ENCODE data around the gene STAT4. TPM values are rescaled to one million over a fixed set of nuclear protein-coding genes. Genes with fewer than 3 reads are reported as not detected.

The STAT4 gene
- total RNA-seq, 1 experiment from 2014 or later = 0.33 TPM

- no peak overlapping the region for H2AK5ac ChIP-seq (ENCODE audit: insufficient read length, low read length)
- H4K5ac ChIP-seq (ENCODE audit: insufficient read length, low read depth, low read length) = no peak overlapping the region
- DNase-seq = no peak
- H3K79me1 ChIP-seq (ENCODE audit: insufficient read depth, low read depth, low read length, poor library complexity, severe bottlenecking) = no peaks in the 10 kb centered on the region
- Mint-ChIP-seq H3K36me3 (ENCODE audit: insufficient read depth in 1 of 3, low read depth in 3 of 3) (no peaks in the 10 kb centered on the region), H3K9me3 (no peaks in the 10 kb centered on the region), H3K27me3 (ENCODE audit: low read depth) (no peaks in the 10 kb centered on the region), H3K4me1 (no peaks in the 10 kb centered on the region), H3K27ac (no peak overlapping the region; a peak in 1 of 7 replicates), H3K4me3 (no peak overlapping the region)
- no peaks in the 10 kb centered on the region for H3K79me2 ChIP-seq (ENCODE audit: insufficient read depth, low read length)
- no peaks in the 10 kb centered on the region for H3K9me3 ChIP-seq (ENCODE audit: control insufficient read depth, low read depth, low read length)
- no peak overlapping the region for H4K91ac ChIP-seq (ENCODE audit: insufficient read length, low read depth, low read length)
- no peak overlapping the region for H3K56ac ChIP-seq (ENCODE audit: insufficient read length, low read depth, low read length)
- H2AFZ ChIP-seq (ENCODE audit: low read length) = no peak overlapping the region
- no peak overlapping the region for H2BK5ac ChIP-seq (ENCODE audit: insufficient read length, low read length)
- H3K23ac ChIP-seq (ENCODE audit: insufficient read length, low read depth, low read length) = no peak overlapping the region
- no peak overlapping the region for H3K9ac ChIP-seq (ENCODE audit: extremely low read depth, insufficient read length, low read length)
- no peak overlapping the region for H3K14ac ChIP-seq (ENCODE audit: insufficient read depth, low read length)
- H3K4me1 ChIP-seq (ENCODE audit: insufficient read depth, low read length) = no peaks in the 10 kb centered on the region
- no peaks in the 10 kb centered on the region for H3K27me3 ChIP-seq (ENCODE audit: insufficient read depth, low read length)
- no peak overlapping the region for H3K18ac ChIP-seq (ENCODE audit: insufficient read length, low read depth, low read length)
- no peaks in the 10 kb centered on the region for H3K23me2 ChIP-seq (ENCODE audit: insufficient read length, low read depth, low read length, poor library complexity, severe bottlenecking)
- no CpG with 5 or more reads among the region's 2 CpGs for WGBS (ENCODE audit: extremely low coverage, insufficient read length, low lambda C conversion rate)
- H4K20me1 ChIP-seq (ENCODE audit: control insufficient read depth, insufficient read depth, insufficient read length) = no peaks in the 10 kb centered on the region
- TF ChIP-seq CTCF (conservative IDR thresholded peaks at IDR 0.05) = no peak
- no peak overlapping the region for H2BK20ac ChIP-seq (ENCODE audit: low read depth, low read length, poor library complexity, severe bottlenecking)
- H3K4ac ChIP-seq (ENCODE audit: low read depth, low read length) = no peak overlapping the region
- no peak overlapping the region for H3K4me2 ChIP-seq (ENCODE audit: insufficient read depth, insufficient read length, low read length)
- H4K8ac ChIP-seq (replicated peaks; ENCODE audit: insufficient read length, low read depth, low read length) = no peak overlapping the region
- no peak overlapping the region for H2BK15ac ChIP-seq (ENCODE audit: low read depth, low read length)
- no peak overlapping the region for H3K27ac ChIP-seq (ENCODE audit: insufficient read length, low read depth, low read length)
- H2BK12ac ChIP-seq (ENCODE audit: insufficient read length, low read depth, low read length) = no peak overlapping the region
- no peak overlapping the region for H2BK120ac ChIP-seq (ENCODE audit: low read depth, low read length, poor library complexity, severe bottlenecking)
- H3T11ph ChIP-seq (ENCODE audit: low read length) = no peak overlapping the region
These were observed 33.7 kb upstream of the STAT4 start for GRCh38 chr2:191184457-191184856.
